Measurements from ENCODE around the gene NT5E. TPM values are rescaled to one million over a fixed set of nuclear protein-coding genes. Genes with fewer than 3 reads are reported as not detected.

NT5E gene
- polyA plus RNA-seq, 1 donor, result 4.9 TPM

DNA sequence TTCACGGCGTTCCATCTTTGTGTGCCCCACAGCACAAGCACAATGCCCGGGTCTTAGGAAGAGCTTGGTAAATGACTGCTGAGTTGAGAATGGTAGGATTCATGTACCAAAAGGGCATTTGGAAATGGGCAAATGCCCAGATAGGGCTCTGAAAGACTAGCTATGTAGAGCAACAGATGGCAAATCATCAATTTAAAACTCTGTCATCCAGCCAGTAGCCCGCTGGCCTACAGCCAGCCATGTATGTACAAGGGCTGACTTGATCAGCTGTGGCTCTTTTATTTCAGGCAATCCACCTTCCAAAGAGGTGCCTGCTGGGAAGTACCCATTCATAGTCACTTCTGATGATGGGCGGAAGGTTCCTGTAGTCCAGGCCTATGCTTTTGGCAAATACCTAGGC lies 35.1 kb downstream of the NT5E start:
- WGBS (ENCODE audit: insufficient coverage, low lambda C conversion rate), result no CpG with 5 or more reads among the region's 5 CpGs
- no peak overlapping the region for H3K4me3 ChIP-seq (ENCODE audit: low read length)
- H3K27ac ChIP-seq (ENCODE audit: low read length), result no peak overlapping the region
- H3K27me3 ChIP-seq (ENCODE audit: control insufficient read depth, insufficient read depth, low read length), result no peaks in the 10 kb centered on the region
- no peak for DNase-seq
- no peaks in the 10 kb centered on the region for H3K4me1 ChIP-seq (ENCODE audit: control insufficient read depth, insufficient read depth, low read length)
- H3K9me3 ChIP-seq (ENCODE audit: control insufficient read depth, low read depth, low read length), result no peaks in the 10 kb centered on the region
- H3K36me3 ChIP-seq (ENCODE audit: control insufficient read depth, insufficient read depth, low read length), result no peaks in the 10 kb centered on the region

- no peak overlapping the region for H3K4me3 ChIP-seq (ENCODE audit: low read length)
These were observed 40.8 kb downstream of the NT5E start for GRCh38 chr6:85490516-85491248.

DNA sequence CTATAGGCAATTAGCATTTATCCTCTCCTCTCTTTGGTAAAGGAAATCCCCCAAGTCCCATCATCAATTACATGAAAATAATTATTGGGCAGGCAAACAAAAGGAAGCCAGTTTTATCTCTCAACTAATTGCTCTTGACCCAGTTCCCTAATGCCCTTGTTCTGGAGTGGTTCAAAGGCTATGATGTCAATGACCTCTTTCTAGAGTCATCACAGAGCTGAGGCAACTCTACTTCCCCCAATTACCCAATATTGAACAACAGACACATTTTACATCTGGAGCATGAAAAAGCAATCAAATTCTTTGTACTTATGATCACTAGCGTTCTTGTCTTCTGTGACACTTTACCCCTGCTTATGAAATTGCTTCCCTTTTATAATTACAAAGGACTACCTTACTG lies 43.5 kb downstream of the NT5E start:
- Histone ChIP-seq H3K4me3 (ENCODE audit: low read length) (no peak overlapping the region), H3K9me3 (ENCODE audit: control insufficient read depth, low read depth, low read length) (no peaks in the 10 kb centered on the region), H3K4me1 (ENCODE audit: control insufficient read depth, insufficient read depth, low read length) (no peaks in the 10 kb centered on the region), H3K27me3 (ENCODE audit: control insufficient read depth, insufficient read depth, low read length) (no peaks in the 10 kb centered on the region), H3K36me3 (ENCODE audit: control insufficient read depth, insufficient read depth, low read length) (no peaks in the 10 kb centered on the region), H3K27ac (ENCODE audit: low read length) (no peak overlapping the region)
- no peak for DNase-seq
- no CpG with 5 or more reads among the region's 1 CpG for WGBS (ENCODE audit: insufficient coverage, low lambda C conversion rate)

More at GRCh38 chr6:85490516-85491248, 40.8 kb downstream of the NT5E start:
- Histone ChIP-seq H3K9me3 (ENCODE audit: control insufficient read depth, low read depth, low read length) (no peaks in the 10 kb centered on the region), H3K36me3 (ENCODE audit: control insufficient read depth, insufficient read depth, low read length) (no peaks in the 10 kb centered on the region), H3K27ac (ENCODE audit: low read length) (no peak overlapping the region), H3K4me1 (ENCODE audit: control insufficient read depth, insufficient read depth, low read length) (no peaks in the 10 kb centered on the region), H3K27me3 (ENCODE audit: control insufficient read depth, insufficient read depth, low read length) (no peaks in the 10 kb centered on the region)
- WGBS (ENCODE audit: insufficient coverage, low lambda C conversion rate), result 67% methylated on average over 1 of the region's 6 CpGs
- DNase-seq, result no peak

DNA sequence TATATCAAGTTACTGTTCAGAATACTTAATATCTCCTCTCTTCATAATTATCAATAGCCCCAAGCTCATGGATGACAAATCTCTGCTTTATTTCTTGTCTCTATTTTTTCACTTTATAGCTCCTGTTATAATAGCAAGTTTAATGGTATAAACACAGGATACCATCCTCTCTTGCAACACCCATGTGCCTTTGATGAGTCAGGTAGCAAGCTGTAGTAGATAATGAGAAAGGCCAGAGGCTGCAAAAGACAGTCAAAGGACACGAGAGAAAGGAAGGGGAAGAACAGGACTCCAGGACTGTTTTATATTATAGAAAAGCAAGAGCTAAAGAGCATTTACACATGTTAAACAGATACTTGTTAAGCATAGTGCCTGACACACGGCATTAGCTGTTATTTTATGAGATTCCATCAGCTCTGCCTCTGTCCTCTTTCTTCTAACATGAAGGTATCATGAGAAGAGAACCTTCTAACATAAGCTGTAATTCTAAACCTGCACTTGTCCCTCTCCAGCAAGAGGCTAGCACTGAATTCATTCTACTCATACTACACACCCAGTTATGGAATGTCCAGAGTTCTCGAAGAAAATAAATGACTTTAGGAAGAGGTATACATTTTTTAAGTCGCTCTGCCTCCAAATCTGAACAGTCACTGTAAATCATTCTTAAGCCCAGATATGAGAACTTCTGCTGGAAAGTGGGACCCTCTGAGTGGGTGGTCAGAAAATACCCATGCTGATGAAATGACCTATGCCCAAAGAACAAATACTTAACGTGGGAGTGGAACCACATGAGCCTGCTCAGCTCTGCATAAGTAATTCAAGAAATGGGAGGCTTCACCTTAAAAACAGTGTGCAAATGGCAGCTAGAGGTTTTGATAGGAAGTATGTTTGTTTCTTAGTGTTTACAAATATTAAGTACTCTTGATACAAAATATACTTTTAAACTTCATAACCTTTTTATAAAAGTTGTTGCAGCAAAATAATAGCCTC lies 45.0 kb downstream of the NT5E start:
- 60% methylated on average over 2 of the region's 5 CpGs for WGBS (ENCODE audit: insufficient coverage, low lambda C conversion rate)
- peak; percentile 30 to 57 for DNase-seq

DNA sequence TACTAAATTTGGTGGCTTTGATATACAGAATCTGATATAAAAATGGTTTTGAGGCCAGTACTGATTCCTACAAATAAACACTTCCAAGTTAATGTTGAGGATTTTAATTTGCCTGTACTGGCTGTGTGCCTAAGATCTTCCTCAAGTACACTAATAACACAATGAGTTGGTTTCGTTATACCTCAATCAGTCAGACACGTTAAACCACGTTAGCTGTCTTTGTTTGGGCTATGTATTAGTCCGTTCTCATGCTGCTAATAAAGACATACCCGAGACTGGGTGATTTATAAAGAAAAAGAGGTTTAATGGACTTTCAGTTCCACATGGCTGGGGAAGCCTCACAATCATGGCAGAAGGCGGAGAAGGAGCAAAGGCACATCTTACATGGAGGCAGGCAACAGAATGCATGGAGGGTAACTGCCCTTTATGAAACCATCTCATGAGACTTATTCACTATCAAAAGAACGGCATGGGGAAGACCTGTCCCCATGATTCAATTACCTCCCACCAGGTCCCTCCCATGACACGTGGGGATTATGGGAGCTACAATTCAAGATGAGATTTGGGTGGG lies 46.2 kb downstream of the NT5E start:
- H3K4me1 ChIP-seq (ENCODE audit: control insufficient read depth, insufficient read depth, low read length), result no peaks in the 10 kb centered on the region
- H3K36me3 ChIP-seq (ENCODE audit: control insufficient read depth, insufficient read depth, low read length), result no peaks in the 10 kb centered on the region
- H3K27me3 ChIP-seq (ENCODE audit: control insufficient read depth, insufficient read depth, low read length), result no peaks in the 10 kb centered on the region
- H3K27ac ChIP-seq (ENCODE audit: low read length), result no peak overlapping the region
- no peaks in the 10 kb centered on the region for H3K9me3 ChIP-seq (ENCODE audit: control insufficient read depth, low read depth, low read length)
- DNase-seq, result no peak
- no CpG with 5 or more reads among the region's 8 CpGs for WGBS (ENCODE audit: insufficient coverage, low lambda C conversion rate)
- no peak overlapping the region for H3K4me3 ChIP-seq (ENCODE audit: low read length)

More for the DNA sequence above, 45.0 kb downstream of the NT5E start:
- Histone ChIP-seq H3K27ac (ENCODE audit: low read length) (peak overlapping the region; percentile 21), H3K4me1 (ENCODE audit: control insufficient read depth, insufficient read depth, low read length) (no peaks in the 10 kb centered on the region), H3K27me3 (ENCODE audit: control insufficient read depth, insufficient read depth, low read length) (no peaks in the 10 kb centered on the region), H3K4me3 (ENCODE audit: low read length) (no peak overlapping the region), H3K9me3 (ENCODE audit: control insufficient read depth, low read depth, low read length) (no peaks in the 10 kb centered on the region), H3K36me3 (ENCODE audit: control insufficient read depth, insufficient read depth, low read length) (no peaks in the 10 kb centered on the region)

- DNase-seq, result no peak
These were observed 47.0 kb downstream of the NT5E start for GRCh38 chr6:85496856-85497255.

GRCh38 chr6:85498596-85499258 lies 48.8 kb downstream of the NT5E start:
- Histone ChIP-seq H3K36me3 (ENCODE audit: control insufficient read depth, insufficient read depth, low read length) (peaks cover 3% of the 10 kb centered on the region), H3K4me1 (ENCODE audit: control insufficient read depth, insufficient read depth, low read length) (no peaks in the 10 kb centered on the region), H3K27me3 (ENCODE audit: control insufficient read depth, insufficient read depth, low read length) (no peaks in the 10 kb centered on the region), H3K9me3 (ENCODE audit: control insufficient read depth, low read depth, low read length) (no peaks in the 10 kb centered on the region), H3K27ac (ENCODE audit: low read length) (no peak overlapping the region), H3K4me3 (ENCODE audit: low read length) (no peak overlapping the region)
- DNase-seq, result no peak
- WGBS (ENCODE audit: insufficient coverage, low lambda C conversion rate), result no CpG with 5 or more reads among the region's 2 CpGs

More at GRCh38 chr6:85496856-85497255, 47.0 kb downstream of the NT5E start:
- H3K4me1 ChIP-seq (ENCODE audit: control insufficient read depth, insufficient read depth, low read length), result no peaks in the 10 kb centered on the region
- H3K4me3 ChIP-seq (ENCODE audit: low read length), result no peak overlapping the region
- no CpG with 5 or more reads among the region's 5 CpGs for WGBS (ENCODE audit: insufficient coverage, low lambda C conversion rate)
- H3K27ac ChIP-seq (ENCODE audit: low read length), result no peak overlapping the region
- no peaks in the 10 kb centered on the region for H3K9me3 ChIP-seq (ENCODE audit: control insufficient read depth, low read depth, low read length)
- no peaks in the 10 kb centered on the region for H3K36me3 ChIP-seq (ENCODE audit: control insufficient read depth, insufficient read depth, low read length)
- no peaks in the 10 kb centered on the region for H3K27me3 ChIP-seq (ENCODE audit: control insufficient read depth, insufficient read depth, low read length)

GRCh38 chr6:85506441-85507093 lies 56.7 kb downstream of the NT5E start:
- H3K27ac ChIP-seq (ENCODE audit: low read length), result no peak overlapping the region
- H3K27me3 ChIP-seq (ENCODE audit: control insufficient read depth, insufficient read depth, low read length), result no peaks in the 10 kb centered on the region
- no peak for DNase-seq
- H3K9me3 ChIP-seq (ENCODE audit: control insufficient read depth, low read depth, low read length), result no peaks in the 10 kb centered on the region
- H3K4me1 ChIP-seq (ENCODE audit: control insufficient read depth, insufficient read depth, low read length), result no peaks in the 10 kb centered on the region
- no peak overlapping the region for H3K4me3 ChIP-seq (ENCODE audit: low read length)
- peaks cover 11% of the 10 kb centered on the region for H3K36me3 ChIP-seq (ENCODE audit: control insufficient read depth, insufficient read depth, low read length)
- WGBS (ENCODE audit: insufficient coverage, low lambda C conversion rate), result no CpG with 5 or more reads among the region's 8 CpGs

GRCh38 chr6:85516168-85516567 lies 66.3 kb downstream of the NT5E start:
- DNase-seq, result no peak
- Histone ChIP-seq H3K9me3 (ENCODE audit: control insufficient read depth, low read depth, low read length) (no peaks in the 10 kb centered on the region), H3K27me3 (ENCODE audit: control insufficient read depth, insufficient read depth, low read length) (no peaks in the 10 kb centered on the region), H3K4me1 (ENCODE audit: control insufficient read depth, insufficient read depth, low read length) (no peaks in the 10 kb centered on the region), H3K4me3 (ENCODE audit: low read length) (no peak overlapping the region), H3K36me3 (ENCODE audit: control insufficient read depth, insufficient read depth, low read length) (peaks cover 27% of the 10 kb centered on the region), H3K27ac (ENCODE audit: low read length) (no peak overlapping the region)
